ENCODE data around the gene GOLPH3L. TPM values are rescaled to one million over a fixed set of nuclear protein-coding genes. Genes with fewer than 3 reads are reported as not detected.

The GOLPH3L gene
- total and polyA plus RNA-seq, 10 of the 15 experiments (the other 5 are each of a cell fraction or from before 2014, with no cell fraction given): 7.7 to 29.9 (median 19.2) TPM

DNA sequence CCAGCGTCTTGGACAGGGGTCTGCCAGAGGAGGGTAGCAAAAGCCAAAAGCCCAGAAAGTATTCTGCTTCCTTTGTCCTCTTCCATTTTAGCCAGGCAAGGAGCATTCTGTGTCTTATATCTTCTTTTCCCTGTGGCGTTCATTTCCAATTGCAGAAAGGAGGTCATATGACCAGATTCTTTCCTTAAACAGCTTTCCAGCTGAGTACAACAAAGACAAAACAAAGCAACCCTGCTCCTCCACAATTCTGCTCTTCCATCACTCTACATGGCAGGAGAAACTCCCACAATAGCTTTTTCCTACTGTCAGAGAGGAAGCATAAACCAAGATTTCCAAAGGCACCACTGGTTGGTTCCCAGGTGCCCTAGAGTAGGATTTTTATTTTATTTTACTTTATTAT is 87.2 kb downstream of the GOLPH3L start:
- Histone ChIP-seq H3K4me2 (ENCODE audit: control insufficient read depth, insufficient read depth) (no peak overlapping the region), H3K4me1 (ENCODE audit: control insufficient read depth, insufficient read depth, low read length) (peaks cover 36% of the 10 kb centered on the region), H3K36me3 (ENCODE audit: control insufficient read depth in 2 of 2, insufficient read depth in 2 of 2, low read length in 1 of 2) (0 out of 4 replicates have a peak, but pooled peaks cover 0 to 4% of the 10 kb centered on the region in 2 experiments), H3K27me3 (replicated peaks in 1 of 2; ENCODE audit: control insufficient read depth in 2 of 2, insufficient read depth in 2 of 2, low read length in 1 of 2) (no peaks in the 10 kb centered on the region), H3K4me3 (no peak overlapping the region), H2AFZ (ENCODE audit: control insufficient read depth, low read depth, low read length) (no peak overlapping the region), H3K79me2 (ENCODE audit: control insufficient read depth, insufficient read depth, low read length) (no peaks in the 10 kb centered on the region; the same call in none of the 2 replicates), H3K27ac (ENCODE audit: control insufficient read depth, insufficient read depth) (no peak overlapping the region), H4K20me1 (ENCODE audit: control insufficient read depth, insufficient read depth) (no peaks in the 10 kb centered on the region), H3K9me3 (replicated peaks; ENCODE audit: control insufficient read depth, insufficient read depth, low read length) (no peaks in the 10 kb centered on the region), H3K9ac (ENCODE audit: control insufficient read depth, insufficient read depth, low read length) (no peak overlapping the region)
- DNase-seq (ENCODE audit: low read depth, low spot score) (no peak), FAIRE-seq (no peak), ATAC-seq (no peak)
- no peak for TF ChIP-seq CHD2 (IDR thresholded peaks at IDR 0.05; ENCODE audit: borderline replicate concordance, low read depth, low read length)
- TF ChIP-seq LARP7 (IDR thresholded peaks at IDR 0.05): no peak
- TF ChIP-seq SUZ12 (IDR thresholded peaks at IDR 0.05; ENCODE audit: unreplicated experiment): no peak
- WGBS (ENCODE audit: insufficient coverage, insufficient replicate concordance, low lambda C conversion rate, missing lambda C conversion rate): 97% methylated on average over 2 of the region's 2 CpGs
- POLR2A ChIA-PET: interaction anchor here (0.5 to 7.3 kb wide), 5 partner anchors 11 to 413 kb away, joined by 3 to 95 read pairs (median 4); partner anchors contain the start of gene ENSA
- CTCF ChIA-PET: interaction anchor here (0.8 to 3.0 kb wide), 6 partner anchors 12 to 49 kb away, joined by 3 to 8 read pairs (median 6); partner anchors contain the start of gene ENSA
- SMC1A ChIA-PET (ENCODE audit: uncharacterized antibody, unreplicated experiment): interaction anchor here (1.3 to 18.8 kb wide), 4 partner anchors 19 to 88 kb away, joined by 3 to 367 read pairs (median 20); partner anchors contain the start of genes ENSA and GOLPH3L
- RAD21 ChIA-PET (ENCODE audit: unreplicated experiment): interaction anchor here (0.9 to 2.0 kb wide), 6 partner anchors 13 to 49 kb away, joined by 3 to 8 read pairs (median 4); partner anchors contain the start of genes ENSA and MCL1
- intact Hi-C loops (cut with micrococcal nuclease; ENCODE audit: unreplicated experiment) (loop anchor here (2.0 kb wide), 2 partner anchors 31 to 47 kb away; partner anchors contain the start of gene MCL1), in situ Hi-C loops (cut with MboI) (loop anchor here (5.0 kb wide), 1 partner anchor 42 kb away; no protein-coding TSS in a partner anchor)
- no TSS peak for BruUV-seq (replicated peaks)

DNA sequence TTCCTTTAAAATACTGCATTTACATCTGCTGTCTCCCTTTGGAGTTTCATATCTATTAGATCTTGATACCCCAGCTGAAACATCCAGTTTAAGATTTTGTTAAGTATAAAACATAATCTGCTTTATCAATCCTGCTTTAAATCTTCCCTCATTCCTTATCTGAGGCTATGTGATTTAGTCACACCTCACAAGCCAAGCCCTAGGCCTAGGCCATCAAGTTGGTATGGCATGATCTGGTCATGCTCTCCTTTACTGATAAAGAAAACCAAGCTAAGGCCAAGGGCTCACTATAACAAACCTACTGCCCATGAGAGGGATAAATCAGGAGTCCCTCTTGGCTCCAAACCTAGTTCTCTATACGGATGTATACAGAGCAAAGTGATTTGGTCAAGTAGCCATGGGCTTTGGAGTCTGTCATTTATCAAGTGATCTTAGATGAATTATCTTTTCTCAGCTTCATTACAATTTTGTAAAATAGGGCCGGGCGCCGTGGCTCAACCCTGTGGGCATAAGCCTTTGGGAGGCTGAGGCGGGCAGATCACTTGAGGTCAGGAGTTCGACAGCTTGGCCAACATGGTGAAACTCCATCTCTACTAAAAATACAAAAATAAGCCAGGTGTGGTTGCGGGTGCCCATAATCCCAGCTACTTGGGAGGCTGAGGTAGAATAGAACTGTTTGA is 90.4 kb downstream of the GOLPH3L start:
- H3K9ac ChIP-seq (ENCODE audit: control insufficient read depth, insufficient read depth, low read length): no peak overlapping the region
- H2AFZ ChIP-seq (ENCODE audit: control insufficient read depth, low read depth, low read length): no peak overlapping the region
- H3K4me2 ChIP-seq (ENCODE audit: control insufficient read depth, insufficient read depth): no peak overlapping the region
- CTCF ChIA-PET: interaction anchor here (0.8 to 1.6 kb wide), 3 partner anchors 18 to 46 kb away, joined by 3 to 7 read pairs (median 3); no protein-coding TSS in a partner anchor
- H3K9me3 ChIP-seq (replicated peaks; ENCODE audit: control insufficient read depth, insufficient read depth, low read length): no peaks in the 10 kb centered on the region
- H3K27me3 ChIP-seq (replicated peaks in 1 of 2; ENCODE audit: control insufficient read depth in 2 of 2, insufficient read depth in 2 of 2, low read length in 1 of 2): no peaks in the 10 kb centered on the region
- no peak overlapping the region for H3K4me3 ChIP-seq
- DNase-seq (ENCODE audit: low read depth, low spot score) (no peak), ATAC-seq (no peak), FAIRE-seq (no peak)
- no peaks in the 10 kb centered on the region for H4K20me1 ChIP-seq (ENCODE audit: control insufficient read depth, insufficient read depth)
- no peak overlapping the region for H3K27ac ChIP-seq (ENCODE audit: control insufficient read depth, insufficient read depth)
- H3K79me2 ChIP-seq (ENCODE audit: control insufficient read depth, insufficient read depth, low read length): no peaks in the 10 kb centered on the region
- intact Hi-C loops (cut with micrococcal nuclease; ENCODE audit: unreplicated experiment) (no loop called here), in situ Hi-C loops (cut with MboI) (no loop called here)
- POLR2A ChIA-PET: interaction anchor here (1.1 kb wide), 1 partner anchor 38 kb away, joined by 4 read pairs; no protein-coding TSS in a partner anchor
- H3K36me3 ChIP-seq (ENCODE audit: control insufficient read depth in 2 of 2, insufficient read depth in 2 of 2, low read length in 1 of 2): 0 out of 4 replicates have a peak, but pooled peaks cover 0 to 4% of the 10 kb centered on the region in 2 experiments
- no TSS peak for BruUV-seq (replicated peaks)
- RAD21 ChIA-PET (ENCODE audit: unreplicated experiment): interaction anchor here (0.6 to 0.8 kb wide), 2 partner anchors 12 to 91 kb away, joined by 3 to 4 read pairs; partner anchors contain the start of gene GOLPH3L
- peaks cover 10% of the 10 kb centered on the region for H3K4me1 ChIP-seq (ENCODE audit: control insufficient read depth, insufficient read depth, low read length)
- SMC1A ChIA-PET (ENCODE audit: uncharacterized antibody, unreplicated experiment): interaction anchor here (0.8 to 18.8 kb wide), 4 partner anchors 13 to 43 kb away, joined by 3 to 367 read pairs (median 6); partner anchors contain the start of gene MCL1
- WGBS (ENCODE audit: insufficient coverage, insufficient replicate concordance, low lambda C conversion rate, missing lambda C conversion rate): 98% methylated on average over 7 of the region's 7 CpGs
- TF ChIP-seq STAT3 (IDR thresholded peaks at IDR 0.05; ENCODE audit: low read depth, low read length) (no peak), MTA2 (IDR thresholded peaks at IDR 0.05; ENCODE audit: low read depth) (no peak), TAF1 (IDR thresholded peaks at IDR 0.05; ENCODE audit: borderline replicate concordance, low read depth, low read length) (no peak), MYC (IDR thresholded peaks at IDR 0.05; ENCODE audit: insufficient read depth, insufficient read length, insufficient replicate concordance, low read length, severe bottlenecking) (no peak), SPI1 (IDR thresholded peaks at IDR 0.05; ENCODE audit: borderline replicate concordance, insufficient read depth, low read depth, low read length) (no peak), MTA3 (IDR thresholded peaks at IDR 0.05; ENCODE audit: borderline replicate concordance, low read length) (no peak)
- TF ChIP-seq, protein P1, sequence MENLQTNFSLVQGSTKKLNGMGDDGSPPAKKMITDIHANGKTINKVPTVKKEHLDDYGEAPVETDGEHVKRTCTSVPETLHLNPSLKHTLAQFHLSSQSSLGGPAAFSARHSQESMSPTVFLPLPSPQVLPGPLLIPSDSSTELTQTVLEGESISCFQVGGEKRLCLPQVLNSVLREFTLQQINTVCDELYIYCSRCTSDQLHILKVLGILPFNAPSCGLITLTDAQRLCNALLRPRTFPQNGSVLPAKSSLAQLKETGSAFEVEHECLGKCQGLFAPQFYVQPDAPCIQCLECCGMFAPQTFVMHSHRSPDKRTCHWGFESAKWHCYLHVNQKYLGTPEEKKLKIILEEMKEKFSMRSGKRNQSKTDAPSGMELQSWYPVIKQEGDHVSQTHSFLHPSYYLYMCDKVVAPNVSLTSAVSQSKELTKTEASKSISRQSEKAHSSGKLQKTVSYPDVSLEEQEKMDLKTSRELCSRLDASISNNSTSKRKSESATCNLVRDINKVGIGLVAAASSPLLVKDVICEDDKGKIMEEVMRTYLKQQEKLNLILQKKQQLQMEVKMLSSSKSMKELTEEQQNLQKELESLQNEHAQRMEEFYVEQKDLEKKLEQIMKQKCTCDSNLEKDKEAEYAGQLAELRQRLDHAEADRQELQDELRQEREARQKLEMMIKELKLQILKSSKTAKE (IDR thresholded peaks at IDR 0.05; ENCODE audit: low read depth, poor library complexity, severe bottlenecking): no peak
- TF ChIP-seq, protein P2, sequence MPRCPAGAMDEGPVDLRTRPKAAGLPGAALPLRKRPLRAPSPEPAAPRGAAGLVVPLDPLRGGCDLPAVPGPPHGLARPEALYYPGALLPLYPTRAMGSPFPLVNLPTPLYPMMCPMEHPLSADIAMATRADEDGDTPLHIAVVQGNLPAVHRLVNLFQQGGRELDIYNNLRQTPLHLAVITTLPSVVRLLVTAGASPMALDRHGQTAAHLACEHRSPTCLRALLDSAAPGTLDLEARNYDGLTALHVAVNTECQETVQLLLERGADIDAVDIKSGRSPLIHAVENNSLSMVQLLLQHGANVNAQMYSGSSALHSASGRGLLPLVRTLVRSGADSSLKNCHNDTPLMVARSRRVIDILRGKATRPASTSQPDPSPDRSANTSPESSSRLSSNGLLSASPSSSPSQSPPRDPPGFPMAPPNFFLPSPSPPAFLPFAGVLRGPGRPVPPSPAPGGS (IDR thresholded peaks at IDR 0.05; ENCODE audit: borderline replicate concordance, insufficient read depth, low read depth, low read length, poor library complexity, severe bottlenecking): no peak
